HG02759 (cell line): Measurements from ENCODE around the gene PRSS38.

Experiments
- ATAC-seq: cut with Tn5 transposase; IDR thresholded peaks from one replicate; pipeline ENCODE4 v1.9.1; 2021; ENCODE audit warnings: mild to moderate bottlenecking, moderate library complexity; ENCODE audit not compliant: unreplicated experiment

Gene PRSS38

DNA sequence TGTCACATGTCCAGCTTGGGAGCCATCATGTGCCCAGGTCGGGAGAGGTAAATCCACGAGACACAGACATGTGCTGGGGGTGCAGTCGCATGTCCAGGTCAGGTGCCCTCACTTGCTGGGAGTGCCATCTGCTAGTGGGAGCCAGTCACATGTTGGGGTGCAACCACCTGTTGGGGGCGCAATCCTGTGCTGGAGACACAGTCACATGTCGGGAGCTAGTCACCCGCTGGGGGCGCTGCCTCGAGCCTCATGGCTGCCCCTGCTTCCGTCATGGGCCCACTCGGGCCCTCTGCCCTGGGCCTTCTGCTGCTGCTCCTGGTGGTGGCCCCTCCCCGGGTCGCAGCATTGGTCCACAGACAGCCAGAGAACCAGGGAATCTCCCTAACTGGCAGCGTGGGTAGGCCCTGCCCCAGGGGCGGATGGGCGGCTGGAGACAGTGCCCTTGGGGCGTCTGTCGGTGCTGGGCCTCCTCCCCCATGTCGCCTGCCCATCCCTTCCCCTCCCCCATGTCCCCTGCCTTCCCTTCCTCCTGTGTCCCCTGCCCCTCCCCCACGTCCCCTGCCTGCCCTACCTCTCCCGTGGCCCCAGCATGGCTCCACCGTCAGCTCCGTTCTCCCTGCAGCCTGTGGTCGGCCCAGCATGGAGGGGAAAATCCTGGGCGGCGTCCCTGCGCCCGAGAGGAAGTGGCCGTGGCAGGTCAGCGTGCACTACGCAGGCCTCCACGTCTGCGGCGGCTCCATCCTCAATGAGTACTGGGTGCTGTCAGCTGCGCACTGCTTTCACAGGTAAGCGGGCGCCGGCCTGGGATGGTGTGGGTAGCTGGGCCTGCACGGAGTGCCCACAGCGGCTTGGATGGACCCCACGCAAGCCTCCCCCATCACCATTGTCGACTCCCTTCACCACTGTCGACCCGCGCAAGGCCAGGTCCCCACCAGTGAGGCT, at the start of gene PRSS38:
TSS of gene PRSS38 (plus strand) at position 208 of the 942 bp plus-strand sequence. CDS start at position 250, 42 bp downstream.
- no peak for ATAC-seq

DNA sequence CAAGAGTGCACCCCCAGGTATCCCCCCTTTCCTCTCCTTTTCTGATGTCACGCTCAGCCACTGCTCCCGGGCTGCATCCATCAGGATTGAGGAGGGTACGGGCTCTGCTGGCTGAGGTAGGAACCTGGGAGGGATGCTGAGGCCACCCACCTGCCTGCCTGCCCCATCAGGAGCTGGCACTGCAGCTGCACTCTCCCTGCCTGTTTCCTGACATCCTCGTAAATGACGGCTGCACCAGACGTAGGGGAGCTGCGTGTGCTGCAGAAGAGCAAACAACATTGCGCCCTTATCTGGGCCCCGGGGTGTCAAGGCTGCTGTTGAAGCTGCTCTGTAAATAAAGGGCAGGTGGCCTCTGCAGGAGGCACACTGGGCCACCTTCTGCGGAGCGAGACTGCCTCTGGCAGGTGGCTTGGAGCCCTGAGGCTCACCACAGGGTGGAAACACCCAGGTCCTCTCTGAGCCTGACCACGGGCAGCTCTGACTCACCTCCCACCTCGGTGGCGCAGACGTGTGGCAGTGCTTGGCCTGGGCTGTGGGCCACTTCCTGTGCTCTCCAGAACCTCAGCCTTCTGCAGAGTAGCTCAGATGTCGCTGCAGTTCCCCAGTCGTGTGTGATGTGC, 49.4 kb upstream of the PRSS38 start:
- peak; percentile 52 for ATAC-seq

DNA sequence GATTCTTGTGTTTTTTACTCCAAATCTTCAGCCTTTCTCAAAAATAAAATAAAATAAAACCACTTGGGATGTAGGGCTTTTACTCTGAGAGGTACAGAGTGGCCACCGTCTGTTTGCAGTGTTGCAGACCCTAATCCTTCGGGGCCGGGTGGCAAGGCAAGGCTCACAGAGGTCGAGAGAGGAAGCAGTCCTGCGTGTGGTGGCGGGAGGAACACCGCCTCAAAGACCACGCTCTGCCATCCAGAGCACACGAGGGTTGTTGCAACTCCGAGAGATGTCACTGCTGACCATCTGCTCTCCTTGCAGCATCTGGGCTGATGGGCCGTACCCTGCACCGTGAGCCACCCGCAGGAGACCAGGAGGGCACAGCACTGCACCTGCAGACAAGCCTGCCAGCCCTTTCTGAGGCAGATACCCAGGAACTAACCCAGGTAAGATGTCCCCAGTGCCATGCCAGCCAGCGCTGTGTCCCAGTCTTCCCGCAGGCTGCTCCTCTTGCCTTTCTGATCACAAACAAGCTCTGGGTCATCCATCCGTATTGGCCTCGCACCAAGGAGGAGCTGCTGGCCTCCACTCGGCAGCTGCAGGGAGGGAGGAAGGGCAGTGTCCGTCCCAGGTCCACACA, 48.7 kb upstream of the PRSS38 start:
- ATAC-seq, result no peak

DNA sequence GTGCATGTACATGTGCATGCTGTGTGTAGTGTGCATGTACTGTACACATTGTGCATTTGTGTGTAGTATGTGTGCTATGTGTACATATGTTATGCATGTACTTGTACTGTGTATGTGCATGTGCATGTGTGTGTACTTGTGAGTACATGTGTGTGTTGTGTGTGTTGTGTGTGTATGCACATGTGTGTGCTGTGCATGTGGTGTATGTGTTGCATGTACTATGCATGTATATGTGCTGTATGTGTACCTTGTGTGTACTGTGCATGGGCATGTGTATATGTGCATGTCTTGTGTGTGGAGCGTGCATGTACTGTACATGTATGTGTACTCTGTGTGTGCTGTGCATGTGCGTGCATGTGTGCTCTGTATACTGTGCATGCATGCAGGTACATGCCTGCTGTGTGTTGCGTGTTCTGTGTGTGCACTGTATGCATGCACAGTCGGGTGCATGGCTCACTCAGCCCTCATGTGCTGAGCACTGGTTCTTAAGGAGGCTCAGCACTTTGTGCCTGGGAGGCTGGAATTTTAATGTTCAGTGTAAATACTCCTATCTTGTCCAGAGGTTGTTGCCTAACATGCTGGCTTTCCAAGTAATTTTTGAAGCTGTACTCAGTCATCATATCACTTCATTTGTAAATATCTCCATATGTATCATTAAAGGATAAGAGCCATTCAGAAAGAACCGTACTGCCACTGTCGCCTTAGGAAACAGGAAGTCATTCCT, 47.9 kb upstream of the PRSS38 start:
- no peak for ATAC-seq

DNA sequence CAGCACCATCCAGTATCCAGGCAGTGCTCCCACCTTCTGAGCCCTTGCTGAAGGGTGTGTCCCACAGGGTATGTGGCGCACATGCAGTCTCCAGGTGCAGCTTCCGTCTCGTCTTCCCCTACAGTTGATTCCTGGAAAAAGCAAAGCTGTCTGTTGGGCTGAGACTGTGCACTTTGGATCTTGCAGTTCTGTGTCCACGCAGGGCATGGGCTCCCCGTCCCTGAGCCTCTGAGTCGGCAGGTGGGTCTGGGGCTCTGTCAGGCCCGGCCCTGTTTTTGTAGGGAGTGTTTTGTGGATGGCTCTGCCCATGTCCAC, 47.4 kb upstream of the PRSS38 start:
- no peak for ATAC-seq

DNA sequence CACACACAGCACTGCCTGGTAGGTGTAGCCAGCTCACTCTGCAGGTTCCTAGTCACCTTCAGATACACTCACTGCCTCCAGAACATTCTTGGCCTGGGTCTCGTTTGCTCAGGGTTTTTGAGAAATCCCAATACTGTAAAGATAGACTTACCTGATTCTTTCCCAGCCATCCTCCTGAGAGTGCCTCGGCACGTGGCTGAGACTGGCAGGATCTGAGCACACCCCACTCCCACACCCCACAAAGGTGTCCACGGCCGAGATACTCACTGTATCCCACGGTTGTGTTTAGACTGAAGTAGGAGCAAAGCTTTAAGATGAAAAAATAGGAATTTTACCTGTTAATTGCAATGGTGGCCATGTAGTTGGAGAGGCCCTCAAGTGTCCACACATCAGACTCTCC, 46.8 kb upstream of the PRSS38 start:
- ATAC-seq, result no peak

DNA sequence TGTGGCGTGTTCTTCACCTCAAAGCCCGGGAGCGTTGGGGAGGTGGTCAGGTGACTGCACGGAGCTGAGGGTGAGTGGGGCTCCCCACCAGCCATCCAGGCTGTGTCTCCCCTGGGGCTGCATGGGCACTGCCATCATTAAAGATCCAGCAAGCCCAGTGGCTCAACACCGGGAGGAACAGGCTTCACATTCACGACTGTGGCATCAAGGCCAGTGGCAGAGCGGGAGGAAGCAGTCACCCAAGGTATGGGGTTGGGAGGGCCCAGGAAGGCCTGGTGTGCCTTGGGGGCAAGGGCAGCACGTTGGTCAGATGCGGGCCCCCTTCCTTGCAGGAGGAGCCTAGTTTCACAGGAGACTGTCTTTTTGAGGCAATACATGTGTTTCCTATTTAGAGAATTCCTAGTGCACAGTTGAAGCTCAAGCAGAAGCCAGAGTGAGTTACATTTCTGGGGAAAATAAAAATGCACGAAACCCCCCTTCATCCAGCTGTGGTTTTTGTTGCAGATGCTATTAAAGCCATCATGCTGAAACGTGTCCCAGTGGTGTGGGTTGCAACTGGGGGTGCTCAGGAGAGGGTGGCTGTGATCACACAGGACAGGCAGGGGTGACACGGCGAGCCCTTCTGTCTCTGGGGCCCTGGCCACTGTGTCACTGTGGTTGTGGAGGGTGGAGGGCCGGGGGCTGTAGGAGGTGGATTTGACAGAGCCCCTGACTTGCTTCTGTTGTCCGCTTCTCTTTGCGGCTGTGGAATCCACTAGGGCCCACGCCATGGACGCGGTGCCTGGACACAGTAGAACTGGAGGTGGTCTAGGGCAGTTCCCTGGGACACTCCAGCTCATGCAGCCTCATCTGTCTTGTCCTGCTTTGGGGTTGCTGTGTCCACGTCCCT, 46.2 kb upstream of the PRSS38 start:
- no peak for ATAC-seq

DNA sequence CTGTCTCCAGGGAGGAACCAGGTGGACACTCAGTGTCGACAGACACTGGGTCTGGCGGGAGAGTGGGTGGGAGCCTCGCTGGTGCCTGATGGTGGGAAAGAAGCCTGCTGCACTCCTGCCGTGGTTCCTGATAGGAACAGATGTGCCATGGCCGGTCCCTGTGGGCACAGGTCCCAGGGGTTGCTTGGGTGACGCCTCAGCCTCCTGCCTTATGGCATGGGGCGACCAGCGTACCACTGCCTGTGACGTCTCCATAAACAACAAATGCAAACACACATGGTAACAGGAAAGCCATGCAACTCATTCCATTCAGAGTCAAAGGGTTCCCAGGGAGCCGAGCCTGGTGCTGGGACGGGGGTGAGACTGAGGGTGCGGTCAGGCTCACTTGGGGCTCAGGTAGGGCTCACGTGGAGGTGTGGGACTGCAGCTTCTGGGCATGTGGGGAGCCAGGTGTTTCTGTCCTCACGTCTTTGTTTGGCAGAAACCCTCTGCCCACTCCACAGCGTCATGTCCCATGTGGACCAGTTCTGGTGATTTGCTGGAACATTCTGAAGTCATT, 45.5 kb upstream of the PRSS38 start:
- no peak for ATAC-seq

DNA sequence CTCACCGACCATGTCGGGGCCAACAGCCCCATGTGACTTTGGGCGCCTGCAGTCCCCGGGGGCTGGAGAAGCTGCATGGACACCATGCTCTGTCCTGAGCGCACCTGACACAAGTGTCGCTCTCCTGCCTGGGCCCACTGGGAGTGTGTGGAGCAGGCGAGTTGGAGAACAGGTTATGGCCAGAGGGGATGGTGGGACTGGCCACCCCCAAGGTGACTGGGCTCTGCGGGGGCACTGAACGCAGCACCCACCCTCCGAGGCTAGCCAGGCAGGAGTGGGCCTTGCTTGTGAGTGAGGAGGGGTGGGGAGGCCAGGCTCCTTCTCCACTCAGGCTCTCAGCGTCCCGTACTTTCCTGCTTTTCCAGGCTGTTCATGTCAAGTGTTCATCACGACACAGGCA, 44.7 kb upstream of the PRSS38 start:
- ATAC-seq, result no peak

DNA sequence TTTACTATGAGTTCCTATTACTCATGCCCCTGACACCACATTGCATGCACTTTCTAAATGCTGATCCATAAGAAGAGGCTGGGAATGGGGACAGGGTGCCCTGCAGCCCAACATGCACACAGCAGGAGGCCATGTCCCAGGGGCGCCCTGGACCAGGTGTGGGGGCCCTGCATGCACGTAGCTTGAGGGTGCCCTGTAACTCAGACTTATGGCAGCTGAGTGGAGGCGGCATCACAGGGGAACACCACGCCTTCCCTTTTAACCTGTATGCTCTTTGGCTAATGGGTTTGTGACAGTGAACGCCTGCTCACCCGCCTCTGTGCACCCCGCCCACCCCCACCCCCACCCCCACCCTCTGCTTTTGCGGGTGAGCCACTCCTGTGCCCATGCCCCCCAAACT, 44.1 kb upstream of the PRSS38 start:
- ATAC-seq, result no peak

DNA sequence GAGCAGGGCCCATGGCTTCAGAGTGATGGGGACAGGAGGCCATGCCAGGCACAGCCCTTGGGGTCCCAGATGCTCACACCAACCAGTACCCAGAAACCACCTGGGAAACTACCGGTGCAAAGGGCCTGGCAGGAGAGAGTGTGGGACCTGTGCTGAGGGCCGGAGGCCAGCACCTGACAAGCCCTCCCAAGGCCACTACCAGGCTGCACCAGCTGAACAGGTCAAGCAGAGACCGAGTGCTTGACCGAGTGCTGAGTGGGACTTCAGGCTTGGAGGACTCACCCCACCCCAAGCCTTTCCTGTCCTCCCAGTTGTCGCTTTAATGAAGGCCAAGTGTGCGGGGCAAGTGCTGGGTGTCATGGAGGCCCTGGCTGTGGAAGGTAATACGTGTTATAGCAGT, 43.7 kb upstream of the PRSS38 start:
- ATAC-seq, result no peak

DNA sequence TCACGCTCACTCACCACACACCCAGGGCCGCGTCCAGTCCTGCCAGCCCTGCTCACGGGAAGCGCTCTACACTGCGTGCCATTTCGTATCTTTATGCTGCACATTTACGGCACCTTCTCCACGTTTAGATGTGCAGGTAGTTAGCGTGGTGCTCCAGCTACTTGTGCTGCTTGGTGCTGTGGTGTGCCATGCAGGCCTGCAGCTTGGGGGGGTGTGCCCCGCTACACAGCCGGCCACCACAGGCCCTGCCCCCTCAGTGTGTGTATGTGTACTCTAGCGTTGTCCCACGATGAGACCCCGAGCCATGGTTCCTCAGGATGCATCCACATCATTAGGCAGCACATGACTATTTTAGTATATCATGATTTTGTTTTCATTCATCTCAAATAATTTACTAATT, 41.9 kb upstream of the PRSS38 start:
- ATAC-seq, result no peak

DNA sequence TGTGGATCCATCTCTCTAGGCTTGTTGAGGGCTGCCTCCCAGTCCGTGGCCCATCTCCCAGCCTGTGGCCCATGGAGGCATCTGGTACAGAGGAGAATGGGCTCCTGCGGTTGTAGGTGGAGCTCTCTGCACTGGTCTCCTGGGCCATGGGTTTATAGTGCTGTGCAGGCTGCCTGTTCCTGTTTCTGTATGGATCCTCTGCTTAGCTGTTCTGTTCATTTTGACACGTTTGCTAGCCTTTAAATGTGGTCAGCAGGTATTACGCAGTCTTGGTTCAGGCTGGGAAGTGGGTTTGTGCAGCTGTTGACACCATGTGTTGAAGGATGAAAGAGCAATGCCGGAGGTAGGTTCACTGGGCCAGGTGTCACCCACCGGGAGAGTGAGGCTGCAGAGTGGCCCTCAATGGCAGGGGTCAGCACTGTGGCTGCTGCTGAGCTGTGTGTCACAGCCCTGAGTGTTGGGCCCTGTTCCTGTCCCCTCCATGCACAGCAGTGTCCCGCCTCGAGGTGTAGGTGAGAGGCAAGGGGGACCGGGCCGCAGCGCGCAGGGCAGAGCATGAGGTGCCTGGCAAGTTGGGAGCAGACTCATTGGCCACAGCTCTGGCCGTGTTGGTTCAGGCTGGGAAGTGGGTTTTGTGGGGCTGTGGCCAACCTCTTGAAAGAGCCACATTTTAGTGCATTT, 41.3 kb upstream of the PRSS38 start:
- ATAC-seq, result no peak

DNA sequence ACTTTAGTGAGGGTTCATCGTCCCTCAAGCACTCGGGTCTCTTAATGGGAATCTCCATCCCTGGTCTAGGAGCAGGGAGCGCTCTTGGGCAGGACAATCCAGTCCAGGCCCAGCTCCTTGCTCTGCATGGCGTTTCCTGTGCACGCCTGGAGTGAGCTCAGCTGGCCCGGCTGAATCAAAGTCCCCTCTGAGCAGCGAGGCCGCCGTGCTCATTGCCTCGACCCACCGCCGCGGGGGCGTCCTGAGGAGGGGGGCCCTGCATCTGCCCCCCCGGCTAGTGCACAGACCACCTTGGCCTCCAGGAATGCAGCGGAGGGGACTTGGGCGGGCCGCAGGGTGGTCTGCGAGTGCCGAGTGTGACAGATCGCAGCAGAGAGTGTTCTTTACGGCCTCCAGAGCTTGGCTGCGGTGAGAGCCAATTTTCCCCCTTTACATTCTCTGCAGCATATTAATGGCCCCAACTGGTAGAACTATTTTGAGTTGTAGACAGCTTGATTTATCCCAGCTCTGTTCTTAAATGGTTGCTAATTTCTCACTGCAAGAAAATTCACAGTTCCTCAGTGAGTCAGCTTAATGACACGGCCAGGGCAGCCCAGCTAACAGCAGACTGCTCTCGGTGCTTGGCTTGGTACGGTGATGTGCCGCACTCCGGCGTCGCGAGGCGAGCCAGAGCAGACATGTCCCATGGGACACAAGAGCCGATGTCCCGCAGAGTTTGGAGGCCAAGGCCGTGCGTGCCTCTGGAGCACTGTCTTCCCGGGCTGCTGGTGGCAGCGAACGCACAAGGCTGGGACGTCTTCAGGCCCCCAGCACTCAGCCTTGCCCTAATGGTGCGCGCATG, 40.4 kb upstream of the PRSS38 start:
- no peak for ATAC-seq

DNA sequence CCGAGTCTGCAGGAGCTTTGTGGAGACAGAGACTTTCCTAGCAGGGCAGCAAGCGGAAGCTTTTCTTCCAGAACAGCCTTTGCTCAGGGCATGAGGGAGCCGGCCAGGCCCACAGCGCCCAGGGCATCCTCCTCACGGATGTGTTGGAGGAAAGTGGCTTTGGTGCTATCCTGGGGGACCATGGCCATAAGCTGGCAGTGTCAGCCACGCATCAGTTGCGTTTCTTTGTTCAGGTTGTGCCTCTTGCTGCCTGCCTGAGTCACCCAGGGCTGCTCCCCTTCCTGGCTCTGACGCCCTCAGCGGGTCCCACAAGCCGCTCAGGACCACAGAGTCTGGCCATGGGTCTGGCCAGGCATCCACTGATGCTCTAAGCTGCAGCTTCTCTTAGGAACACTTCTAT, 39.6 kb upstream of the PRSS38 start:
- no peak for ATAC-seq

DNA sequence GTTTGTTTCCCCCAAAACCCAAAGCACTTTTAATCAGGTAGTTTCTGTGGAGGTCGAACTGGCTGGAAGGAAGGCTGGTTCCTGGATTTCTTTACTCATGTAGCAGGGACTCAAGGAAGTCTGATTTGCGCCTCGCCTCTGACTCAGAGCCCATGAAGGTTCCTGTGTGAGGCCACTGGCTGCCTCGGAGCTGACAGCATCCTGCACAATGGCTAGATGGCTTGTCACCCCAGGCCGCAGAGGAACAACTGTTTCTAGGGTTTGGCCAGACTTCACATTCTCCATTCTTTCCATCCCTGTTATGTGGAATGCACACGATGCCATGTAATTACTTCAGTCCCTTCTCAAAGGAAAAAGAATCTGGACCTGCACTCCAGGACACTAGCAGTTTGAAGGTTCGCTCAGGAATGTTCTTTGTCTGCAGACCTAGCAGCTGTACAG, 39.1 kb upstream of the PRSS38 start:
- no peak for ATAC-seq

DNA sequence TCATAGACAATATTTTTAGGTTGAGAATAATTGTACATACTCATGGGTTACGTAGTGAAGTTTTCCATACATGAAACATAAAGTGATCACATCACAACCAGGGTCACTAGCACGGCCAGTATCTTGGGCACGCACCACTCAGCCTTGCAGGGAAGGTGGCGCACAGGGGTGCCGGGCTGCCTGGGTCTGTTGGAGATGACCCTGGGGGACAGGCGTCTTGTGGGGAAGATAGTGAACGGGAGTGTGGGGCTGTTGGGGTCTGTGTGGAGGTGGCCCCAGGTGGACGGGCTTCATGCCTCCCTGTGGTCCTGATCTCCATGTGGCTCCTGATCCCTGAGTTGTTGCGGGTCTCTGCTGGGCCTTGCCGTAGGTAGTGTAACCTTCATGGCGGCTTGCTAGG, 38.3 kb upstream of the PRSS38 start:
- ATAC-seq, result no peak

DNA sequence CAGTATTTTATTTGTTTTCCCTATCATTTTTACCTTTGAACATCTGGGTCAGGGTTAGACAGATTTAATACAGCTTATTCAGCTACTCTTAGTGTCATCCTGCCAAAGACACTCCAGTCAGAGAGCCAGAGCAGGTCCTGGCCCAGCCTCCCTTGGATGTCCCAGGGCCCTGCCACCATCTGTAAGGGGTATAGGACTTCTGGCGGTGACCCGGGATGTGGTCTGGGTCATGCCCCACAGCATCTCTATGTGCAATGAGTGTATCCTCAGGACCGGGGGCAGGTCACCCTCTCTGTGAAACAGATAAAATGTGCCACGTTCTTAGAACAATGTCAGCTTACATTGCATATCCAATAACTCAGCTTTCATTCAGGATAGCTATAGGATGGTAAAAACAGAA, 37.8 kb upstream of the PRSS38 start:
- no peak for ATAC-seq
